ENCODE data around the gene GADL1. TPM values are rescaled to one million over a fixed set of nuclear protein-coding genes. Genes with fewer than 3 reads are reported as not detected.

The GADL1 gene
- total RNA-seq, 4 donors from 2014 or later, result 0.13 to 0.55 (median 0.42) TPM

- intact Hi-C loops (cut with DNase I; ENCODE audit: low total_unique reads) (no loop called here), in situ Hi-C loops (cut with MboI; ENCODE audit: low sequenced_read_pairs in 4 of 4) (no loop called here)
- no peaks in the 10 kb centered on the region for H3K36me3 ChIP-seq
- no peaks in the 10 kb centered on the region for H3K27me3 ChIP-seq
- no peak for TF ChIP-seq POLR2A (IDR thresholded peaks at IDR 0.05)
- TF ChIP-seq, protein P1, sequence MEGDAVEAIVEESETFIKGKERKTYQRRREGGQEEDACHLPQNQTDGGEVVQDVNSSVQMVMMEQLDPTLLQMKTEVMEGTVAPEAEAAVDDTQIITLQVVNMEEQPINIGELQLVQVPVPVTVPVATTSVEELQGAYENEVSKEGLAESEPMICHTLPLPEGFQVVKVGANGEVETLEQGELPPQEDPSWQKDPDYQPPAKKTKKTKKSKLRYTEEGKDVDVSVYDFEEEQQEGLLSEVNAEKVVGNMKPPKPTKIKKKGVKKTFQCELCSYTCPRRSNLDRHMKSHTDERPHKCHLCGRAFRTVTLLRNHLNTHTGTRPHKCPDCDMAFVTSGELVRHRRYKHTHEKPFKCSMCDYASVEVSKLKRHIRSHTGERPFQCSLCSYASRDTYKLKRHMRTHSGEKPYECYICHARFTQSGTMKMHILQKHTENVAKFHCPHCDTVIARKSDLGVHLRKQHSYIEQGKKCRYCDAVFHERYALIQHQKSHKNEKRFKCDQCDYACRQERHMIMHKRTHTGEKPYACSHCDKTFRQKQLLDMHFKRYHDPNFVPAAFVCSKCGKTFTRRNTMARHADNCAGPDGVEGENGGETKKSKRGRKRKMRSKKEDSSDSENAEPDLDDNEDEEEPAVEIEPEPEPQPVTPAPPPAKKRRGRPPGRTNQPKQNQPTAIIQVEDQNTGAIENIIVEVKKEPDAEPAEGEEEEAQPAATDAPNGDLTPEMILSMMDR (IDR thresholded peaks at IDR 0.05 in 4 of 5, conservative IDR thresholded peaks at IDR 0.05 in 1 of 5), result no peak
- H3K27ac ChIP-seq, result no peak overlapping the region
- H3K4me1 ChIP-seq, result peaks cover 6 to 22% of the 10 kb centered on the region in 2 donors
- DNase-seq, result no peak
- ATAC-seq, result no peak
- no peaks in the 10 kb centered on the region for H3K9me3 ChIP-seq
- no peak overlapping the region for H3K4me3 ChIP-seq
Observed at GRCh38 chr3:30760040-30760695, 134.3 kb downstream of the GADL1 start.

DNA sequence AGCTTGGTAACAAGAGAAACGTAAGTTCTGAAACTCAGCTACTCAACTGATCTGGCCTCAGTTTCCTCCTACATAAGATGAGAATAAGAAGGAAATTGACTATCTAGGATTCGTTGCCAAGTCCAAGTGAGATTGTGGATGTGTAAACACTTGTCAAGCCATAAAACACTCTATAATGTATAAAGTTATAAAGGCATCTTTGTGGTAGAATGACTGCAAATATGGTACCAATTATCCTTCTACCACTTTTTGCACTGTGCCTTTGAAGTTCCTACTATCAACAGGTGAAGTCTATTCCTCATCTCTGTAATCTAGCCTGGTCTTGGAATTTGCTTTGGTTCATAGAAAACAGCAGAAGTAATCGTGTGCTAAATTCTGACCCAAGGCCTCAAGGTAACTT lies 138.2 kb downstream of the GADL1 start:
- intact Hi-C loops (cut with DNase I; ENCODE audit: low total_unique reads), result no loop called here

GRCh38 chr3:30754426-30754825 lies 140.0 kb downstream of the GADL1 start:
- no peaks in the 10 kb centered on the region for H3K27me3 ChIP-seq
- DNase-seq (no peak), ATAC-seq (no peak)
- in situ Hi-C loops (cut with MboI; ENCODE audit: low sequenced_read_pairs in 4 of 4) (no loop called here), intact Hi-C loops (cut with DNase I; ENCODE audit: low total_unique reads) (no loop called here)
- peaks cover 12 to 36% of the 10 kb centered on the region in 2 donors for H3K4me1 ChIP-seq
- H3K9me3 ChIP-seq, result no peaks in the 10 kb centered on the region
- no peak overlapping the region for H3K4me3 ChIP-seq
- no peaks in the 10 kb centered on the region for H3K36me3 ChIP-seq
- no peak overlapping the region for H3K27ac ChIP-seq
- TF ChIP-seq, protein P1 (IDR thresholded peaks at IDR 0.05 in 4 of 5, conservative IDR thresholded peaks at IDR 0.05 in 1 of 5), result no peak
- TF ChIP-seq POLR2A (IDR thresholded peaks at IDR 0.05), result no peak

More for the DNA sequence above, 138.2 kb downstream of the GADL1 start:
- ATAC-seq, result no peak
- TF ChIP-seq, protein P1 (IDR thresholded peaks at IDR 0.05 in 4 of 5, conservative IDR thresholded peaks at IDR 0.05 in 1 of 5), result no peak
- TF ChIP-seq POLR2A (IDR thresholded peaks at IDR 0.05), result no peak
- H3K27ac ChIP-seq, result no peak overlapping the region
- no peaks in the 10 kb centered on the region for H3K27me3 ChIP-seq
- no peaks in the 10 kb centered on the region for H3K36me3 ChIP-seq
- in situ Hi-C loops (cut with MboI; ENCODE audit: low sequenced_read_pairs in 4 of 4), result no loop called here
- DNase-seq, result no peak
- no peak overlapping the region for H3K4me3 ChIP-seq
- H3K9me3 ChIP-seq, result no peaks in the 10 kb centered on the region
- H3K4me1 ChIP-seq, result peaks cover 10 to 33% of the 10 kb centered on the region in 2 donors

- Histone ChIP-seq H3K27ac (no peak overlapping the region), H3K27me3 (no peaks in the 10 kb centered on the region), H3K36me3 (no peaks in the 10 kb centered on the region), H3K4me3 (no peak overlapping the region), H3K9me3 (no peaks in the 10 kb centered on the region), H3K4me1 (peaks cover 17 to 42% of the 10 kb centered on the region in 2 donors)
- ATAC-seq (no peak), DNase-seq (no peak)
- in situ Hi-C loops (cut with MboI; ENCODE audit: low sequenced_read_pairs in 4 of 4), result no loop called here
- intact Hi-C loops (cut with DNase I; ENCODE audit: low total_unique reads), result no loop called here
- TF ChIP-seq POLR2A (IDR thresholded peaks at IDR 0.05), result no peak
- TF ChIP-seq, protein P1 (IDR thresholded peaks at IDR 0.05 in 4 of 5, conservative IDR thresholded peaks at IDR 0.05 in 1 of 5), result no peak
Observed at GRCh38 chr3:30753766-30754165, 140.7 kb downstream of the GADL1 start.

DNA sequence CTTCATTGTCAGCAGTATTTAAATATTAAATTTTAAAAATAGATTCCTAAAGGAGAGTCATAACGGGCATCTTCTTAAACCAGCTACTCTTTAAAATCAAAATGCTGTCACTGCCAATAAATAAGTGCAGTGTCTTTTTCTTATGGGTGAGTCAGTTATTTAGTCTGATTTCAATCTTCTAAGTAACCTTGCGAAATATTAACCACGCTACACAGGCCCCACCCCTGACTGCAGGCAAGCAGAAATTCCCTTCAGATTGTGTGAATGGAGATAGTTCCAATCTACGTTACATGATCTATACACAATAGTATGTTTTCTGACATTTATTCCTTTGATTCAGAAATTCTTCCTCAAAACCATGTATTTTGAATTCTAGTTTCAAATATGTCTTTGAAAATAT lies 141.5 kb downstream of the GADL1 start:
- in situ Hi-C loops (cut with MboI; ENCODE audit: low sequenced_read_pairs in 4 of 4), result no loop called here
- TF ChIP-seq, protein P1 (IDR thresholded peaks at IDR 0.05 in 4 of 5, conservative IDR thresholded peaks at IDR 0.05 in 1 of 5), result no peak
- TF ChIP-seq POLR2A (IDR thresholded peaks at IDR 0.05), result no peak

More for the DNA sequence above, 141.5 kb downstream of the GADL1 start:
- intact Hi-C loops (cut with DNase I; ENCODE audit: low total_unique reads), result no loop called here
- Histone ChIP-seq H3K36me3 (no peaks in the 10 kb centered on the region), H3K9me3 (no peaks in the 10 kb centered on the region), H3K27ac (no peak overlapping the region), H3K27me3 (no peaks in the 10 kb centered on the region), H3K4me1 (peaks cover 16 to 46% of the 10 kb centered on the region in 2 donors), H3K4me3 (no peak overlapping the region)
- ATAC-seq, result peak in 1 of 2 donors; percentile 28
- DNase-seq, result no peak

Data from gastrocnemius medialis (tissue), 4 donors.